ENCODE results near the gene HMG20B.

The HMG20B gene

GRCh38 chr19:3548606-3549005 is 24.1 kb upstream of the HMG20B start:
- TF ChIP-seq CTCF (IDR thresholded peaks at IDR 0.05; ENCODE audit: control insufficient read depth, extremely low read depth, insufficient read depth), result no peak
- no peak for DNase-seq (ENCODE audit: low read depth)
- H3K4me3 ChIP-seq (ENCODE audit: low read depth, low read length), result no peak overlapping the region

GRCh38 chr19:3549816-3550215 is 22.9 kb upstream of the HMG20B start:
- no peak overlapping the region for H3K4me3 ChIP-seq (ENCODE audit: low read depth, low read length)
- no peak for DNase-seq (ENCODE audit: low read depth)
- no peak for TF ChIP-seq CTCF (IDR thresholded peaks at IDR 0.05; ENCODE audit: control insufficient read depth, extremely low read depth, insufficient read depth)

- TF ChIP-seq CTCF (IDR thresholded peaks at IDR 0.05; ENCODE audit: control insufficient read depth, extremely low read depth, insufficient read depth), result no peak
- DNase-seq (ENCODE audit: low read depth), result no peak
Observed at GRCh38 chr19:3550947-3551791, 21.6 kb upstream of the HMG20B start.

GRCh38 chr19:3551792-3552095 is 21.0 kb upstream of the HMG20B start:
- no peak for DNase-seq (ENCODE audit: low read depth)
- TF ChIP-seq CTCF (IDR thresholded peaks at IDR 0.05; ENCODE audit: control insufficient read depth, extremely low read depth, insufficient read depth), result no peak
- H3K4me3 ChIP-seq (ENCODE audit: low read depth, low read length), result no peak overlapping the region

More at GRCh38 chr19:3550947-3551791, 21.6 kb upstream of the HMG20B start:
- H3K4me3 ChIP-seq (ENCODE audit: low read depth, low read length), result no peak overlapping the region

- DNase-seq (ENCODE audit: low read depth), result no peak
- no peak for TF ChIP-seq CTCF (IDR thresholded peaks at IDR 0.05; ENCODE audit: control insufficient read depth, extremely low read depth, insufficient read depth)
- no peak overlapping the region for H3K4me3 ChIP-seq (ENCODE audit: low read depth, low read length)
Observed at GRCh38 chr19:3554254-3555083, 18.3 kb upstream of the HMG20B start.

- DNase-seq (ENCODE audit: low read depth), result no peak
- peak overlapping the region; percentile 89 for H3K4me3 ChIP-seq (ENCODE audit: low read depth, low read length)
- no peak for TF ChIP-seq CTCF (IDR thresholded peaks at IDR 0.05; ENCODE audit: control insufficient read depth, extremely low read depth, insufficient read depth)
Observed at GRCh38 chr19:3555653-3556422, 16.9 kb upstream of the HMG20B start.
